GM18520 (cell line): ENCODE results near the gene CACNG7.

Experiments used
- ATAC-seq: cut with Tn5 transposase; IDR thresholded peaks from one replicate; pipeline ENCODE4 v1.9.1; 2021; ENCODE audit not compliant: unreplicated experiment

Gene CACNG7

DNA sequence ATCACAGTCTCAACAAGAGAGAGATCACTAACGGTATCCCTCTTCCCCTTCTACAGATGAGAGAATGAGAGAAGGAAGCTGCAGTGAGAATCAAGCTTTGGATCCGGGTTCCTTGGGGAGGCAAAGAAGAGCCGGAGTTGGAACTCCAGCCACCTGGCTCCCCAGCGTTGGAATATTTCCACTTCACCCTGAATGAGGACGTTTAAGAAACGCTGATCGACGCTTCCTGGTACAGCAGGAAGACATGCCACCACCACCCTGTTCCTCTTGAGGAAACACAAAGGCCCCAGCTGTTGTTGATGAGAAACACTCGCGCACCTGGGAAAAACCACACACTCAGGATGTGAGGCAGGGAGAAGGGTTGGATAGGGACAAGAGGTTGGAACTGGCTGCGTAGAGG is 42.4 kb downstream of the CACNG7 start:
- no peak for ATAC-seq

DNA sequence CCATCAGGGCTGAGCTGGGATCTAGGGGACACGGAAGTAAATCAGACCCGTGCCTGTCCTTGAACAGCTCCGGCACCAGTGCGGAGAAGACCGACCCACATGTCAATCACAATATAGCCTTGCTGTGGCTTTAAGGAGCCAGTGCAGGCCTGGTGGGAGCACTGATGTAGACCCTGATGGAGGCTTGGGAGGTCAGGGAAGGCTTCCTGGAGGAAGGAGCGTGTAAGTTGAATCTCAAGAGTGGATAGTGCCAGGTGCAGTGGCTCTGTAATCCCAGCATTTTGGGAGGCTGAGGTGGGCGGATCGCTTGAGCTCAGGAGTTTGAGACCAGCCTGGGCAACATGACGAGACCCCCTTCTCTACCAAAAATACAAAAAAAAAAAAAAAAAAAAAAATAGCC is 42.9 kb downstream of the CACNG7 start:
- ATAC-seq, result no peak

DNA sequence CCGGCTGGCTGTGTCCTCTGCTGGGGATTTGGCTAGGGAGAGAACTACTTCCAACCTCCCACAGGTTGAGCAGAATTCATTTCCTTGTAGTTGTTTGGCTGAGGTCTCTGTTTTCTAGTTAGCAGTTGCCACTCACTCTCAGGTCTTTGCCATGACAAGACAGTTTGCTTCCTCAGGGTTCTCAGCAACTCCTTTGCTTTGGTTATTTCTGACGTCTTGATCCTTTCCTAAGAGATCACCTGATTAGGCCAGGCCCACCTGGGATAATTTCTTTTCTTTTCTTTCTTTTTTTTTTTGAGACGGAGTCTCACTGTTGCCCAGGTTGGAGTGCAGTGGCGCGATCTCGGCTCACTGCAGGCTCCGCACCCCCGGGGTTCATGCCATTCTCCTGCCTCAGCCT is 44.3 kb downstream of the CACNG7 start:
- ATAC-seq, result no peak

DNA sequence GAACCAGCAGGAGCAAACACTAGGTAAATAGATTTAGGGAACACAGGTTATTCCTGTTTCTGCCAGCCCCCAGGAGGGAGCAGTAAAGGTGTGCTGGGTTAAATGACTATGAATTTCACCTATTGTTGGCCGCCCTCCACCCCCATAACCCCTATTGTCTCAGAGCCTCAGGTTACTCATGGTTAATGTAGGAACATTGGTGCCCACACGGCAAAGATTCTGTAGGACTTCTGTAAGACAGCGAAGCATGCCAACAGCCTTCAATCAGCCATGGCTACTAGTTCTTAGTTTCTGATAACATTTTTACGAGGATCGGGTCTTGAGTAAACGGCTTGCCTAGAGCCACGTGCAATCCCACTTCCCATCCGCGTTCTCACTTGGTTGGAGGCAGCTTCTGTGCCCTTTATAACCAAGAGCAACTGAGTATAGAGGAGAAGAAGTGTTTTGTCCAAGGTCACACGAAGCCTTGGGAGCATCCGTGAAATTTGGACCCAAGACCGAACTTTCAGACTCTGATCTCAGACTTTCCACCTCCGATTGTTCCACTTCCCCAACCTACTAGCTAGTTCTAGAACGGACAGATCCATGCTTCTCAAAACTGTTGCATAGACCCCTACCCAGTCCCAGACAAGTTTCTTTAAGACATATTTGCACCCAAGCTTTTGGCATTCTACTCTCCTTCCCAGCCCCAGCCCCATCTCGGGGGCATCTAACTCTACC is 48.5 kb downstream of the CACNG7 start:
- ATAC-seq, result no peak

DNA sequence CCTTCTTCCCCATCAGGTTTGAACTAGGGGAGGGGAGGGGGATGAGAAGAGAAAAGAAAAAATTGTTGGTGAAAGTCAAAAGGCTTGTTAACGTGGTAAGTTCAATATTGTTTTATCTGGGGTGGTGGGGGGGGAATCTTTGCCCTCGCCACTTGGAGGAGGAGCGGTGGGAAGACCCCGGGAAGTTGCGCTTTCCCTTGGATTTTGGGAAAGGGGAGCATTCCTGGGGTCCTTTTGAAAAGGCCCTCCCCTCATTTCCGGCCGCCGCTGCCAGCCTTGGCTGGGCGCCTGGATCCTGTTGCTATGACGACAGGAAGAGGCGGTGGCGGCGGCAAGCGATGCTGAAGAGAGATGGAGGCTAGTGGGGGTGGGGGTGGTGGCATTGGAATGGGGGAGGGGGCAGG is 49.1 kb downstream of the CACNG7 start:
- ATAC-seq, result no peak

DNA sequence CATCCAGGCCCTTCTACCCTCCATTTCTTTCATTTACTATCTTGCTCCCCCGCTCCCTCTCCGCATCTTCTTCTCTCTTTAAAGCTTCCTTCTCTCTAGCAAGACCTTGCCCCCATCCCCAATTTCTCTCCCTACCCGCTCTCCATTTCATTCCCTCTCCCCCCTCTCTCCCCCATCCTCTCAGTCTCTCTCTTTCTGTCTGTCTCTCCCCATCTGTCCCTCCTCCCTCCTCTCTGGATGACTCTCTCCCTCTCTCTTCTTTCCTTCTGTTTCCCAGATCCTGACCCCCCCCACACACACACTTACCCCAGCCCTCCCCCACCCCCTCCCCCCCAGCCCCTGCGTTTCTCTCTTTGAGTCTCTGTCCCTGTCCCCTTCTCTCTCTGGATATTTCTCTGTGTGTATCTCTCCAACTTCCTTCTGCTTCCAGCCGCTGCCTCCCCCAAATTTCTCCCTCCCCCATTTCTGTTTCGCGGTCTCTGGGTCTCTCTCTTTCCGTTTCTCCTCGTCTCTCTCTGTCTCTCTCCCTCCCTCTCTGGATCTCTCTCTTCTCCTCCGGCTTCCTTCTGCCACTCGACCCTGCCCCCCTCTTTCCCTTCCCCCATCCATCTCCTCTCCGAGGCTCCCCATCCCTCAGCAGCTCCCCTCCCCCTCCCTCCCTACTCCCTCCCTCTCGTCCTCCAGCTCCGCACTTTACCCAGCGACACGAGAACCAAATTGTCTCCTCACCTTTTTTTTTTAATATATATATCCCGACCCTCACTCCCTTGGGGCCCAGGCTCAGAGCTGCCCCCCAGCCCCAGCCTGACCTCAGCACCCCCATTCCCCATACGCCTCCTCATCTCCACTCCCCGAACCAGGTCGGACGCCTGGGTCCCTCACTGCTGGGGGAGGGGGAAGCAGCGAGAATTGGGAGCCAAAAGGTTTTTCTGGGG is 50.0 kb downstream of the CACNG7 start:
- no peak for ATAC-seq

DNA sequence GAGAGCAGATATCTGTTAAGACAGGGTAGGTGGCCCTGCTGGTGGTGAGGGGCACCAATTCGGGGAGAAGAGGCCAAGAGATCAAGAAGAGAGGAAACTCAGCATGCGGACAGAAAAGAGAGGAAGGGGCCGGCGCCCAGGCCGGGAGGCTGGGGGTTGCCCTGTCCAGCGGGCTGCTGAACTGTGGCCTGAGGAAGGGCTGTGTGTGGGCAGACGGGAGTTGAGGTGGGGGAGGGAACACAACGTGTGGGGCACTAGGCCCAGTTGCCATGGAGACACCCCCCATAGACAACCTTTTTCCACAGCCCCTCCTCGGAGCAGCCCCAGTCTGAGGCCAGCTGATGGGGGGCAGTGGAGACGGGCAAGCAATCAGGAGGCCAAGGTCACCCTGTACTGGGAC is 51.1 kb downstream of the CACNG7 start:
- ATAC-seq, result no peak

DNA sequence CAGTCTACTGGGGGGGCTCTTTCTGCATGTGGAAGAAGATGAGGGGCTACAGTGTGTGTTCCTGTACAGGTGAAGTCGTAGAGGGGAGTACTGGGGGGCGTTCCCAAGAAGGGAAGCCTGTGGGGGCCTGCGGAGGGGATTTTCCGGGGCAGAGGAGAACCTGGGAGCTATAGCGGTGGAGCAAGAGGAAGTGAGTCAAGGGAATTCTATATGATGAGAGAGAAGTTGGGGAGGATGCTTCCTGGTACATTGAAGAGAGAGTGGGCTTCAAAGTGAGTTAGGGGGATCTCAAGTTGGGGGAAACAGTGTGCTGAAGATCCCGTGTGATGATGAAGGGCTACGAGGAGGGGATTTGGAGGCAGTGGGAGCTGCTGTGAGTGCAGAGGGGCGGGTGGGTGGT is 51.8 kb downstream of the CACNG7 start:
- ATAC-seq, result no peak

DNA sequence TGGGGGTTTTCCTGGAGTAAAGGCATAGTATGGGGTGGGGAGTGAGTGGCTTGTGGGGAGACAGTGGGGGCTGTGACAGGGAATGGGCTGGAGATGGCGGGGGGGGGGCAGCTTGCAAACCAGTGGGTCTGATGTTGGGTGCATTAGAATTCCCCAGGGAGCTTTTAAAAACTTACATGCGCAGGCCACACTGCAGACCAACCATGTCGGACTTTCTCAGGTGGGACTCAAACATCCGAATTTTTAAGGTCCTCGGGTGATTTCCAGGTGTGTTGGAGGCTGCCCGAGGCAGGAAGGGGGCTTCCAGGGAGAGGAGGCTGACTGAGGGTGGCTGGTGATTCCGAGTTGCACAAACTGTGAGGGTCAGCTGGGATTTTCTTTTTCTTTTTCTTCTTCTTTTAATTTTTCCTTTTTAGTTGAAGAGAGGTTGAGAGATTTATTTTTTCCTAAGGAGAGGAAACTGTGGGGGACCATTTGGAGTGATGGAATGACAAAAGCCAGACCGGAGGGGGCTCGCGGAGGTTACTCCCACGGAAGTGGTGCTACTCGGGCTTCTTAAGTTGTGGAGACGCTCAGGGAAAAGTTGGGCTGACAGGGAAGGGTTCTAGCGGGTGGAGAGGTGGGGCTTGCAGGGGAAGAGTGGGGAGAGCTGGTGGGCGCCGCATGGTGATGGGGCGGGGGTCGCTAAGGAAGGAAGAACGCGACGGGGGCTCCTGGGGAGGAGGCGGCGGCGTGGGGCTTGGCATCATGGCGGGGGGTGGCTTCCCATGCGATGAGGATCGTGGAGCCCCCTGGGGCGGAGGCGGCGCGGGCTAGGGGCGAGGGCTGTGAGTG is 52.7 kb downstream of the CACNG7 start:
- no peak for ATAC-seq

DNA sequence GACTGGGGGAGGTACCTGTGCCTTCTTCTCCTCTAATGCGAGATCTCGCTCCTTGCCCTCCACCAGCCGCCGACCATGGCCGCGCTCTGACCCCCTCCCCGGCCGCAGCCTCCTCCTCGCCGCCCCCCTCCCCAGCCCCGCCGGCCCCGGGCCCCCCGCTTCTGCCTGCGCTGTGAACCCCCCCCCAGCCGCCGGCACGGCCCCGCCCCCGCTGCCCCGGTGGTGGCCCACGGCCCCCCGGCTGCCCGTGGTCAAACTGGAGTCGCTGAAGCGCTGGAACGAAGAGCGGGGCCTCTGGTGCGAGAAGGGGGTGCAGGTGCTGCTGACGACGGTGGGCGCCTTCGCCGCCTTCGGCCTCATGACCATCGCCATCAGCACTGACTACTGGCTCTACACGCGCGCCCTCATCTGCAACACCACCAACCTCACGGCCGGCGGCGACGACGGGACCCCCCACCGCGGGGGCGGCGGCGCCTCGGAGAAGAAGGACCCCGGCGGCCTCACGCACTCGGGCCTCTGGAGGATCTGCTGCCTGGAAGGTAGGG is 53.9 kb downstream of the CACNG7 start, which contains the start of gene CACNG8:
TSS of gene CACNG8 (plus strand) at position 51 of the 545 bp plus-strand sequence.
- ATAC-seq, result no peak

DNA sequence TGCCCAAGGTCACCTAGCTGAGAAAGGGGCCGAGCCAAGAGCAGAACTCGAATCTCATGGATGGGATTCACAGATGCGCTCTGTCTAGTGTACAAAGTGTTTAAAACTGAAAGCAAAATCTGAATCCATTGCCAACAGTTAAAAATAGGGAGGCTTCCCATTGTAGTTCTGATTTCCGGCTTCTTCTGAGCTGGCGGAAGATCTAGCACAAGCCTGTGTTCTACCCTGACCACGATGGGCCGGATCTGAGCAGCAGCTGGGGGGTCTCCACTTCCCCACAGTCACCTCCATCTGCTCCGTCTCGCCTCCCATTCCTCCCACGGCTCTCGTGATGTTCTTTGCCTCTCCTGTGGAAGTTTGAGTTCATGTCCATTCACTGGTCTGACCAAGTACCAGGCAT is 56.0 kb downstream of the CACNG7 start:
- ATAC-seq, result no peak

DNA sequence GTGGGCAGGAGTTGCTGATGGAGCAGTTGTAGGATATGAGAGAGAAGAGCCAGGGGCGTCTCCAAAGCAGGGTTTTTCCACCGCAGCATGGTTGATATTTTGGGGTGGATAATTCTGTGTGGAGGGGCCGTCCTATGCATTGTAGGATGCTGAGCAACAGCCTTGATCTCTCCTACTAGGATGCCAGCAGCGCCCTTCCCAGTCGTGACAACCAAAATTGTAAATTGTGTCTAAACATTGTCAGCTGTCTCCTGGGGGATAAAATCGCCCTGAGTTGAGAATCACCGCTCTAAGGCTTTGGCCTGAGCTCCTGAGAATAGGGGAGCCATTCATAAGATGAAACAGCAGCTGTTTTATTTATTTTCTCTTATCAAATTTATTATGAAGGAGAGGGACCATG is 57.9 kb downstream of the CACNG7 start:
- no peak for ATAC-seq

DNA sequence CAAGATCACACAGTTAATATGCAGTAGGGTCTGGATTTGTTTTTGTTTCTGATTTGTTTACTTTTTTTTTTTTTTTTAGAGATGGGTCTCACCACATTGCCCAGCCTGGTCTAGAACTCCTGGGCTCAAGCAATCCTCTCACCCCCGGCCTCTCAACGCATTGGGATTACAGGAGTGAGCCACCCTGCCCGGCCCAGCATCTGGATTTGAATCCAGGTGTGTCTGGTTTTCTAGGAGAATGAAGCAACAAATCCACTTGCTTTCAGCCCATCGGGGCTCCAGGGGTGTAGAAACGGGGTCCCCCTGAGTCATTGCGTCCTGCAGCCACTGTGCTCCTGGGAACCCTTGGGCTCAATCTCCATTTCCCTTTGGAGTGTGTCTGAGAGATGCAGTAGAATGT is 60.3 kb downstream of the CACNG7 start:
- ATAC-seq, result no peak

DNA sequence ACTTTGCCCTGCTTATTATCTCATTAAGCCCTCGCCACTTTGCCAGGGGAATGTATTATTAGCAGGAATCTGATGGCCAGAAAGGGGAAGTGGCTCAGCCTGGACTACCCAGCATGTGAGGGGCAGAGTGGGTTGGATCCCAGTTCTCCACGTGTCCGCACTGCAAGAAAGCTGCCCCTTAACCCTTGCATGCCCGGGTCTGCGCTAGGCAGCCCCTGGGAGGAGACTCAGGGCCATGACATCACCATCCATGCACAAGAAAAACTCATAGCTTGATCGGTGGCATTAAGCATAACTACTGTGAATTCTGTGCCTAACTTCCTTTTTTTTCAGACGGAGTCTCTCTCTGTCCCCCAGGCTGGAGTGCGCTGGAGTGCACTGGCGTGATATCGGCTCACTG is 62.6 kb downstream of the CACNG7 start:
- ATAC-seq, result no peak

DNA sequence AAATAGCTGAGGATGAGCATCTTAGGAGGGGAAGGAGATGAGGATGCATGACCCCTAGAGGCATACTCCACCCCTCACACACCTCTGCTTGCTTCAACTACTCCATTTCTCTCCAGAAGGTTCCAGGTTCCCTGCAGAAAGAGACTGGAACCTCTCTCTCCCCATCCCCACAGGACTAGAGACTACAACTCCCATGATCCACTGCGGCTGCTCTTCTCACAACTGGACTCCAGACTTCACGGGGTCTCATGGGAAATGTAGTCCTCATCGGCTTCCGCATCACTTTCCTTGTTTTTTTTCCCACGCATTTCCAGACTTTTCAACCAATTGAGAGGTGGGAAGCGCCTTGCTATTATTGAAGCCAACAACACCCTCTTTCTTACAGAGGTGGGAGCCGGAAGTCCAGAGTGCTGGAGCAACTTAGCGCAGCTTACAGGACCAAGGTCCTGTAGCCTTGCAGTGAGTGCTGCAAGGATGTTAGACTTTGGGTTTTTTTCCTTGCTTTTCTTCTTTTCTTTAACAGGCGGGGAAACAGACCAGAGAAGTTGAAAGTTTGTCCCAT is 68.4 kb downstream of the CACNG7 start:
- no peak for ATAC-seq

DNA sequence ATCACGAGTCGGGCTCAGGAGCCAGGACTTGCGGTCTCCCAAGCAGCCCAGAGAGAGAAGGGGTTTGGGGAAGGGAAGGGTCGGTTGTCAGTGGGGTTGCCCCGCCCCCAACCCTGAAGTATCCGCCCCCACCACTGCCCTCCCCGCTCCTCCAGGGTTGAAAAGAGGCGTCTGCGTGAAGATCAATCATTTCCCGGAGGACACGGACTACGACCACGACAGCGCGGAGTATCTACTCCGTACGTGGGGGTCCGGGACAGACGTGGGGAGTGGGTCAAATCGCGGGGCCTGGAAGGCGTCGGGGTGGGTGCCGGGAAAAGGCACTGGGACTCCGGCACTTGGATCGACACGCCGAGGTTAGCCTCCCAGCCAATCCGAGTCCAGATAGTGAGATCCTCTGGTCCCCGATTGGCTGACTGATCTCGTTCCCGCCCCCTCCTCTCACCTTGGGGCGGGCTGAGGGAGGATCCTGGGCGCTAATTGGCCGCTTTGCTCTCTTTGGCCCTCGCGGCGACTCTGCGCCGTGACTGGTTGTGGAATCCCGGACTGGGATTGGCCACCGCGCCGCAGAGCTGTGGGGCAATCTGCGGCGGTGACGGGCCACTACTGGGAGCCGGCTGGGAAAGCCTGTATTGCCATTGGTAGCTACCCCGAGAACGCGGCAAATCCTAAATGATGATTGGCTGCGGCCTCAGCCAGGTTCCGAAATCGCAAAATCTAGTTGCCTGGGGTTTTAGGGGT is 69.1 kb downstream of the CACNG7 start:
- no peak for ATAC-seq

DNA sequence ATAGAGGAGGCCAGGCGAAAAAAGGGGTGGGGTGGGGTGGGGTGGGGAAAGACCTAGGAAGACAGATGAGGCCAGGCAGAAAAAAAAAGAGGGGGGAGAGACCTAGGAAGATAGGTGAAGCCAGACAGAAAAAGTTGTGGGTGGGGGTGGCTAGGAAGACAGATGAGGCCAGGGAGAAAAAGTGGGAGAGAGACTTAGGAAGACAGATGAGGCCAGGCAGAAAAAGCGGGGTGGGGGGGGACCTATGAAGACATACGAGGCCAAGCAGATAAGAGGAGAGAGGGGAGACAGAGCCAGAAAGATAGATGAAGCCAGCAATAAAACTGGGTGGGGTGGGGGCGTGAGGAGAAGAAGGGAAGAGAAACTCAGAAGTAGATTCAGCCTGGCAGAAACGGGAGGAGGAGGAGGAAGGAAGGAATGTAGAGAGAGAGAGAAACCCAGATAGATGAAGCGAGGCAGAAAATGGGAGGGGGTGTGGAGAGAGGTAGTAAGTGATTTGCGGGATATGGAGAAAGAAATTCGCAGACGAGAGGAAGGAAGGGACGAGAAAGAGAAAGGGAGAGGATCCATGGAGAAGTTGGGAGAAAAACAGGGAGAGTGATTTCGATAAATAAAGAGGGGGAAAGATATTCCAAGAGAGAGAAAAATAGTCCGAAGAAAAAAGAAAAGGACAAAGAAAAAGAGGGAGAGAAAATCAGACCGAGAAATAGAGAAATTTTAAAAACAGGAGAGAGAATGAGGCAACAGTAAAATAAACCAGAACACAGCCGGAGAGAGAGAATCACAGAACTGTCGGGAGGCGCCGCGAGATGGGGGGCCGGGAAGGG is 70.1 kb downstream of the CACNG7 start:
- no peak for ATAC-seq

DNA sequence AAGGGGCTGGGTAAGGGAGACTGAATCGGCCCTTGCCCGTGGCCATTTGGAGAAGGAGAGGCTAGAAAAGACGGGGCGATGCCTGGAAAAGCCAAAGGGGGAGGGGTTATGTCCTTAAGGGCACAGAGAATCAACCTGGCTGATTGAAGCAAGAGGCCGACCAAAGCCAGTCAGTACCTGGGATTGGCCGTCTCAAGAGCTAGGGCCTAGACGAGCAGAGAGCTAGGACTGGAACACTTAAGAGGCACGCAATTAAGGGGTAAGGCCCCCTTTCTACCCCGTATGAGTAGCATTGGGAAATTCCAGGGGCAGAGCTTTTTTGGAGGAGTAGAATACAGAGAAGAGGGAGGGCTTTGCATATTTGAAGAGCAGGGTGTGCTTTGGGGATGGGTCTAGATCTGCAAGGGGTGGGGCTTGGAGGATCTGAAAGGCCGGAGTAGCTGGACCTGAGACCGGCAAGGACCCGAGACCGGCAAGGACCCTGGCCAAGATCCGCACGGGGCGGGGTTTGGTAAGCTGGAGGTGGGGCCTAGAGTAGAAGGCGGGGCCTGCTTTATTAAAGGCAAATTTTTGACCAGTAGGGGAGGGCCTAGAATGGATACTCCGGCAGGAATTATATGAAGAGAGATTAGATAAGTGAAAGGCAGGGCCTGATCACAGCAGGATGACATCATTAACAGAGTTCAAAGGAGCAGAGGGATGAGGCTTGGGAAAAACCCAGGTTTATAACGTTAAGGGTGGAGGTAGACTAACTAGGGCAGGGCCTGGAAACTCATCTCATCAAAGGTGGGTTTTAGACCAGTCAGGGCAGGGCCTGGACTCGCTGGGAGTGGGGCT is 71.7 kb downstream of the CACNG7 start:
- no peak for ATAC-seq
